Fibroblast of mammary gland (primary cell): ENCODE measurements around the gene RBM42.
"Not testable (repeated sequence)": the region's sequence is repeated elsewhere in the genome, so short reads cannot be mapped to it uniquely, and the experiment has no call there.

Experiments used
- DNase-seq: peaks from one replicate; pipeline ENCODE4 v3.0.0-alpha.2; 2010; ENCODE audit warnings: low read depth
- H3K4me3 ChIP-seq: 2 replicates; pipeline ENCODE4 v1.5.1; 2011; ENCODE audit warnings: low read depth, mild to moderate bottlenecking, low read length, moderate library complexity; ENCODE audit not compliant: control insufficient read depth
- CTCF ChIP-seq: conservative IDR thresholded peaks from 2 replicates; pipeline ENCODE4 v1.5.1; 2011; ENCODE audit warnings: low read depth, low read length, inconsistent platforms; ENCODE audit not compliant: control insufficient read depth, insufficient read depth

The RBM42 gene

DNA sequence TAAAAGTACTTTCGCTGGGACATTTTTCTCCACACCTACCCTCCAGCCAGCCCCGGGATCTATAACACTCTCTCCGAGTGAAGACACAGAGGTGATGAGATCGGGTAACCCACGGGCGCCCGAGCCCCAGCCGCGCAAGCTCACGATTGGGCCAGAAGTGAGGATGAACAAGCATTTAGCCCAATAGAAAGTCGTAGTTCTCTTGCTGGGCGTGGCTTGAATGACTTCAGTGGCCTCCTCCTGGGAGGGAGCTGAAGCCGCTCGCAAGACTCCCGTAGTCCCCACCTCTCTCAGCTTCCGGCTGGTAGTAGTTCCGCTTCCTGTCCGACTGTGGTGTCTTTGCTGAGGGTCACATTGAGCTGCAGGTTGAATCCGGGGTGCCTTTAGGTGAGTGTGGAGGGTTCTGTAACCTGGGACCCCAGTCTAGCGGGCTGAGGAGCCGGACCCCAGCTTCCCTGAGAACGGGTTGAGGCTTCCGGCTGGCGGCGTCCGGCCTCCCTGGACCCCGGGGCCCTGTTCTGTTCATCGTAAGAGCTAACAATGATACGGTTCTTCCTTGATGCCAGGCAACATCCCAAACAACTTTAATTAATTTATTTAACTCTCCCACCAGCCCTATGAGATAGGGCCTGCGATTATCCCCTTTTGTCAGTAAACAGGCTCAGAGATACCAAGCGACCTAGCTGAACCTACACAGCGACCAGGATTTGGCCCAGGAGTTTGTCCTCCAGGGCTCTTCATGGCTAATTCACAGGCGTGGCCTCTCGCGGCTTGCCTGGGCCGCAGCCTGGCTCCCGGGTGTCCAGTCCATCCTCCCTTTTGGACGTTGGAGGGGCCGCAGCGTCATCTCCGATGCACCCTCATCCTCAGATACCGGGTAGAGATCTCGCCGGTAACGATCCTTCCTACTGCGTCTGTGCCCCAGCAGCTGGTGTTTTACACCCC, 19.5 kb downstream of the RBM42 start, which contains the start of gene COX6B1:
TSS of gene COX6B1 (plus strand) at position 307 of the 945 bp plus-strand sequence. CDS start 2,921 bp downstream, outside the sequence.
- H3K4me3 ChIP-seq = peak within 1 kb of the TSS; percentile 95
- no peak for TF ChIP-seq CTCF
- DNase-seq = peak; percentile 95

GRCh38 chr19:35650581-35650980, 21.7 kb downstream of the RBM42 start:
- TF ChIP-seq CTCF = no peak
- no peak overlapping the region for H3K4me3 ChIP-seq
- no peak for DNase-seq

DNA sequence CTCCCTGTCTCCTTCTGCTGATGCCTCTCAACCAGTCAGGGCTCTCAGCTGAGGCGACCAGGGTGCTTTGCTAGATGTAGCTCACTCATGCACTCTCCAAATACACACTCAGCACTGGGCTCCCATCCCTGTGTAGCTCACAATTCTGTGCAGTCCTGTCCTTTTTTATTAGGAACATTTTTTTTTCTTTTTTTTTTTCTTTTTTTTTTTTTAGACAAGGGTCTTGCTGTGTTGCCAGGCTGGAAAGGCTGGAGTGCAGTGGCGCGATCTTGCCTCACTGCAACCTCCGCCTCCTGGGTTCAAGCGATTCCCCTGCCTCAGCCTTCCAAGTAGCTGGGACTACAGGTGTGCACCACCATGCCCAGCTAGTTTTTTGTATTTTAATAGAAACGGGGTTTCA, 26.0 kb downstream of the RBM42 start:
- H3K4me3 ChIP-seq, DNase-seq: not testable (repeated sequence)

GRCh38 chr19:35655600-35655999, 26.8 kb downstream of the RBM42 start:
- DNase-seq = no peak
- no peak for TF ChIP-seq CTCF
- no peak overlapping the region for H3K4me3 ChIP-seq

DNA sequence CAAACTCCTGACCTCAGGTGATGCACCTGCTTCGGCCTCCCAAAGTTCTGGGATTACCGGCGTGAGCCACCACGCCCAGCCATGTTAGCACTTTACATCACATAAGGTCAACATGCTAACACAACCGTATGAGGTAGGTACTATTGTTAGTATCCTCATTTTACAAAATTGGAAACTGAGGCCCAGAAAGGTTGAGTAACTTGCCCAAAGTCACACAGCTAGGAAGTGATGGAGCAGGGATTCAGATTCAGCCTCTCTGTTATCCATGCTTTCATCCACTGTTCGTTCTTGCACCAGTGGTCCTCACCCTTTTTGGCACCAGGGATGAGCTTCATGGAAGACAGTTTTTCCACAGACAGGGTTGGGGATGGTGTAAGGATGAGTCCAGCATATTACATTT, 27.9 kb downstream of the RBM42 start:
- DNase-seq = no peak
- no peak overlapping the region for H3K4me3 ChIP-seq
- no peak for TF ChIP-seq CTCF

DNA sequence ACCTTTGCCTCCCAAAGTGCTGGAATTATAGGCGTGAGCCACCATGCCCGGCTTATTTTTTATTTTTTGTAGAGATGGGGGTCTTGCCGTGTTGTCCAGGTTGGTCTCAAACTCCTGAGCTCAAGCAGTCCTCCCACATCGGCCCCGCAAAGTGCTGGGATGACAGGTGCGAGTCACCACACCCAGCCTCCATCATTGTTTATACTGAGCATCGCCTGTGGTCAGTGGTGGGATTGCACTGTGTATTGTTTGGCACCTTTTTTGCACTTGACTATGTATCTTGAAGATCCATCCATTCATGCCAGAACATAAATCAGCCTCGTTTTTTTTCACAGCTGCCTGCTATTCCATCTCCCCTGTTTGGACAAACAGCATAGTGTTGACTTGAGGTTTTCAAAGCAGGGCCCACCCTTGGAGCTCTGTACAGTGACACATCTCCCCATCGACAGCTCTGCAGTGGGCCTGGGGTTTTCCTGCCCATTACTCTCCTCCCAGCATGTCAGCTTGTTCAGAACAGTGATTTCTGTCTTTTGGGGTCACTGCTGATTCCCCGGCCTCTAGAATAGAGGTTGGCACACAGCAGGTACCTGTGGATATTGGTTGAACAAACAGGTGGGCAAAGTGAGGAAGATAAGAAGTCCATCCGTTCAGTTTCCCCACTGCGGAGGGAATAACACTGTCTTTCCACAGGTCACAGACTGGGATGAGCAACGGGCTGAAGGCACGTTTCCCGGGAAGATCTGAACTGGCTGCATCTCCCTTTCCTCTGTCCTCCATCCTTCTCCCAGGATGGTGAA, 29.3 kb downstream of the RBM42 start:
- DNase-seq = peak; percentile 13
- TF ChIP-seq CTCF = peak; percentile 3
- no peak overlapping the region for H3K4me3 ChIP-seq

DNA sequence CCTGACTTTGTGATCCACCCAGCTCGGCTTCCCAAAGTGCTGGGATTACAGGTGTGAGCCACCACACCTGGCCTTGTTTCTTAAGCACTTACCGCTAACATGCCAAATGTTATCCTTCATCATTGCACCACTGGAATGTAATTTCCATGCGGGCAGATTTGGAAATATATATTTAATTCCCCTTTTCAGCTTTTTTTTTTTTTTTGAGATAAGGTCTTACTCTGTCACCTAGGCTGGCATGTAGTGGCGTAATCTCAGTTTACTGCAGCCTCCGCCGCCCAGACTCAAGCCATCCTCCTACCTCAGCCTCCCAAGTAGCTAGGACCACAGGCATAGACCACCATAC, 33.1 kb downstream of the RBM42 start:
- no peak for DNase-seq
- no peak for TF ChIP-seq CTCF
- H3K4me3 ChIP-seq = no peak overlapping the region
